ENCODE data around the gene DNAL4.
"Not testable (repeated sequence)": the region's sequence is repeated elsewhere in the genome, so short reads cannot be mapped to it uniquely, and the experiment has no call there.

The DNAL4 gene

DNA sequence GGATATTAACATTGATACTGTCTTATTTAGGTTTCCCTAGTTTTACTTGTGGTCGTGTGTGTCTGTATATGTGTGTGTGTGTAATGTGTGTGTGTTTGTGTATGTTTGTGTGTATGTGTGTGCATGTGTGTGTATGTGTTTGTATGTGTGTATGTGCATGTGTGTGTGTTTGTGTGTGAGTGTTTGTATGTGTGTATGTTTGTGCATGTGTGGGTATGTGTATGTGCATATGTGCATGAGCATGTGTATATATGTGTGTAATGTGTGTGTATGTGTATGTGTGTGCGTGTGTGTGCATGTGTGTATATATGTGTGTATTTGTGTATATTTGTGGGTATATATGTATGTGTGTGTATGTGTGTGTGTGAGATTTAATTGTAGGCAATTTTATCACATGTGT is 17.3 kb upstream of the DNAL4 start:
- Histone ChIP-seq H3K27me3 (no peaks in the 10 kb centered on the region), H3K9me3 (peaks cover 2% of the 10 kb centered on the region; the same call in 1 of the 2 replicates), H3K4me1 (peaks cover 2% of the 10 kb centered on the region; the same call in 1 of the 2 replicates), H3K4me3 (ENCODE audit: low read depth, low read length) (no peak overlapping the region), H3K36me3 (no peaks in the 10 kb centered on the region)
- DNase-seq: no peak
- TF ChIP-seq, protein P1, sequence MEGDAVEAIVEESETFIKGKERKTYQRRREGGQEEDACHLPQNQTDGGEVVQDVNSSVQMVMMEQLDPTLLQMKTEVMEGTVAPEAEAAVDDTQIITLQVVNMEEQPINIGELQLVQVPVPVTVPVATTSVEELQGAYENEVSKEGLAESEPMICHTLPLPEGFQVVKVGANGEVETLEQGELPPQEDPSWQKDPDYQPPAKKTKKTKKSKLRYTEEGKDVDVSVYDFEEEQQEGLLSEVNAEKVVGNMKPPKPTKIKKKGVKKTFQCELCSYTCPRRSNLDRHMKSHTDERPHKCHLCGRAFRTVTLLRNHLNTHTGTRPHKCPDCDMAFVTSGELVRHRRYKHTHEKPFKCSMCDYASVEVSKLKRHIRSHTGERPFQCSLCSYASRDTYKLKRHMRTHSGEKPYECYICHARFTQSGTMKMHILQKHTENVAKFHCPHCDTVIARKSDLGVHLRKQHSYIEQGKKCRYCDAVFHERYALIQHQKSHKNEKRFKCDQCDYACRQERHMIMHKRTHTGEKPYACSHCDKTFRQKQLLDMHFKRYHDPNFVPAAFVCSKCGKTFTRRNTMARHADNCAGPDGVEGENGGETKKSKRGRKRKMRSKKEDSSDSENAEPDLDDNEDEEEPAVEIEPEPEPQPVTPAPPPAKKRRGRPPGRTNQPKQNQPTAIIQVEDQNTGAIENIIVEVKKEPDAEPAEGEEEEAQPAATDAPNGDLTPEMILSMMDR (IDR thresholded peaks at IDR 0.05; ENCODE audit: low read depth, low read length): no peak

DNA sequence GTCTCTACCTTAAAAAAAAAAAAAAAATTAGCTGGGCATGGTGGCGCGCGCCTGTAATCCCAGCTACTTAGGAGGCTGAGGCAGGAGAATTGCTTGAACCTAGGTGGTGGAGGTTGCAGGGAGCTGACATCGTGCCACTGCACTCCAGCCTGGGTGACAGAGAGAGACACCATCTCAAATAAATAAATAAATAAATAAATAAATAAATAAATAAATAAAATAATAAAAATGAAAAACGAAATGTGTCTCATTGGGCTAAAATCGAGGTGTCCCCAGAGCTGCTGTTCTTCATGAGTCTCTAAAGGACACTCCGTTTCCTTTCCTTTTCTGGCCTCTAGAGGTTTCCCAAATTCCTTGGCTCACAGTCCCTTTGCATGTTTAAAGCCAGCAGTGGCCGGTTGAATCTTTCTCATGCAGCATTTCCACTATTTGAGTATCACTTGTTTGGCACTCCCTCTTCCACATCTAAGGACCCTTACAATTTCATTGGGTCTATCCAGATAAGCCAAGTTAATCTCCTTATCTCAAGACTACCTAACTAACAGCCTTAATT is 11.2 kb upstream of the DNAL4 start:
- not testable (repeated sequence) for H3K27me3 ChIP-seq; DNase-seq; H3K4me3 ChIP-seq (ENCODE audit: low read depth, low read length); H3K4me1 ChIP-seq; H3K9me3 ChIP-seq; H3K36me3 ChIP-seq

DNA sequence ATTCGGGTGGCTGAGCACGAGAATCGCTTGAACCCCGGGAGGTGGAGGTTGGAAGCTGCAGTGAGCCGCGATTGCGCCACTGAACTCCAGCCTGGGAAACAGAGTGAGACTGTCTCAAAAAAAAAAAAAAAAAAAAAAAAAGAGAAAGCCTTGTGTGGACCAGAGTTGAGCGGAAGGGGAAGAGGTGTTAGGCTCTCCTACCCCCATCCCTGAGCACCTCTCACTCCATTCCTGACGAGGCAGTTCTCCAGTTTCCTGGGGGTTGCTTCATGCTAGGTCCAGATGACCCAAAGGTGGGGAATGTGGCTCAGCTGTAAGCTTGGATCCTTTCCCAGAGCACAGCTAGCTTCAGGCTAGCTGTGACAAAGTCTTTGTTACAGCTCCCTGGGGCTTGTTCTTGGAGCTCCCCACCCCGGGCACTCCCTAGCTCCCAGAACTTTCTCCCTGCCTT is 8.8 kb upstream of the DNAL4 start:
- Histone ChIP-seq H3K27me3 (no peaks in the 10 kb centered on the region), H3K9me3 (no peaks in the 10 kb centered on the region; the same call in 1 of the 2 replicates), H3K36me3 (no peaks in the 10 kb centered on the region), H3K4me1 (no peaks in the 10 kb centered on the region), H3K4me3 (ENCODE audit: low read depth, low read length) (no peak overlapping the region)
- TF ChIP-seq, protein P1 (IDR thresholded peaks at IDR 0.05; ENCODE audit: low read depth, low read length): no peak
- no peak for DNase-seq

DNA sequence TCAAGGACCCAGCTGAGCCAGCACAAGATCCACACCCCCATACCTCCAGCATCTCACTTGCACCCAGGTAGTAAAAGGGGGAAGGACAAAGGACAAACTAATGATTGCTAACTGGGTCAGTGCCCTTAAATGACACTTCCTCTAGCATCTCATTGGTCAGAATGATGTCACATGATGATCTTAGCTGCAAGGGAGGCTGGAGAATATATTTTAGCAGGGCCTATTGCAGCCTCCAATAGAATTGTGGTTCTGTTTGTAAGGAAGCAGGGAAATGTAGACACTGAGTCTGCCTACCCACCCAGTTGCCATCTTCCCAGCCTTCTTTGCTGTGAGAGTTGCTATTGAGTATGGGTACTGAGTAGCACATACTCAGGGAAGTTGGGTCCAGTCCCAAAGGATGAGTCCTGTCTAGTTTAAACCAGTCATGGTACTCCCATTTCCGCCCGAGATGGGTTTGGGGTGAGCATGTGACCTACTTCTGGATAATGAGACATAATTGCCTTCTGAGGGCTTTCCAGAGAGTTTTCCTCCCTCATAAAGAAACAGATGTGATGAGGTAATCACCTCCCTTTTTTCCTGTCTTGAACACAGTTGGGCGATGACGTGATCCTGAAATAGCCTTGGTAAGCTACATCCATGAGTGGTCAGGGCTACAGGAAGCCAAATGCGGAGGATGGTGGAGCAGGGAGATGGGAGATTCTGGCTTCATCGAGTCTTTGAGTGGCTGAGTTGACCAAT is 5.5 kb upstream of the DNAL4 start:
- Histone ChIP-seq H3K9me3 (no peaks in the 10 kb centered on the region; the same call in 1 of the 2 replicates), H3K36me3 (no peaks in the 10 kb centered on the region), H3K4me1 (peaks cover 3% of the 10 kb centered on the region; the same call in 1 of the 2 replicates), H3K4me3 (ENCODE audit: low read depth, low read length) (no peak overlapping the region), H3K27me3 (peaks cover 2% of the 10 kb centered on the region; the same call in 1 of the 2 replicates)
- TF ChIP-seq, protein P1 (IDR thresholded peaks at IDR 0.05; ENCODE audit: low read depth, low read length): no peak
- no peak for DNase-seq

DNA sequence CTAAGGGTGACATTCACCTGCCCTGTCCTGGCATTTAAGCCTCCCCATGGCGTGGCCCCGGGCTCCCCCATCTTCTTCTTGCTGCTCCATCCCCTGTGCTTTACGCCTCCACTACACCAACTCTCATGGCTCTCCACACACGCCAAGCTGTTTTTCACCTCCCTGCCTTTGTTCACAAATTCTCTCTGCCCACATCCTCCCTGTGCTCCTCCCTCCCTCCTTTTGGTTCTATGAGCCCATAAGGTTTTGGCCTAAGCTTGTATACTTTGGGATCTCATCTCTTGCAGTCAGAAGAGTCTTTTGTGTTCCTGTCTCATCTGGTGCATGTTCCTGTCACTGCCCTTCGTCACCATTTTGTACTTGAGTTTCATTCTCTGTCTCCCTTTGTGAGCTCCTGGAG is 4.6 kb upstream of the DNAL4 start:
- Histone ChIP-seq H3K9me3 (no peaks in the 10 kb centered on the region; the same call in 1 of the 2 replicates), H3K4me3 (ENCODE audit: low read depth, low read length) (no peak overlapping the region), H3K4me1 (peaks cover 6% of the 10 kb centered on the region; the same call in 1 of the 2 replicates), H3K27me3 (peaks cover 2% of the 10 kb centered on the region; the same call in 1 of the 2 replicates), H3K36me3 (no peaks in the 10 kb centered on the region)
- DNase-seq: no peak
- TF ChIP-seq, protein P1 (IDR thresholded peaks at IDR 0.05; ENCODE audit: low read depth, low read length): no peak

DNA sequence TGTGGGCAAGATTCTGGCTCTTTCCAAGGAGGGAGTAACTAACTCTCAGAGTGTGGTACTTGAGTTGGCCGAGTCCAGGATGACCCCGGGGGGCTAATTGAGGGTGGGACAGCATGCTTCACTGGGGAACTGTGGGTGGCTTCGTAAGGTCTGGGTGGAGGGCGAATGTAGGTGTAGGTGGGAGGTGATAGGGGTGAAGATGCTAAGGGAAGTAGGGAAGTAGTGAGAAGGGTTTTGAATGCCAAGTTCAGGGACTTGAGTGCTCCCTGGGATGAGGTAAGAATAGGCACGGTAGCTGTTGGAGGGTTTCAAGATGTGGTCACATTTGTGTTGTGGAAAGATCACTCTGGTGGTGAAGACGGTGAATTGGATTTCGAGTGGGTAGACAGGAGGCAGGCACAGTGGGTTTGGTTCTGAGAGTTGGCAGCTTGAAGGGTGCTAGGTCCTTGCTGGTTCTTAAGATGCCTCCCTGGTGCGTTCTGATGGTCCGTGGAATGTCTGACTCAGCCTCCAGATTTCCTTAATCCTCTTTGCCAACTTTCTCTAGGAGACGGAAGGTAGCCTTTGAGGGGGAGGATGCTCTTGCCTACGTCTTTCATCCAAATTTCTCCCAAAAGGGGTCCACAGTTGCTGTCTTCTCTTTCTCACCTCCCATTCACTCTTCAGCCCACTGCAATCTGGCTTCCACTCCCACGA is 2.5 kb upstream of the DNAL4 start:
- no peak overlapping the region for H3K4me3 ChIP-seq (ENCODE audit: low read depth, low read length)
- peaks cover 2% of the 10 kb centered on the region; the same call in 1 of the 2 replicates for H3K27me3 ChIP-seq
- H3K9me3 ChIP-seq: no peaks in the 10 kb centered on the region; the same call in 1 of the 2 replicates
- H3K4me1 ChIP-seq: peaks cover 6% of the 10 kb centered on the region; the same call in 1 of the 2 replicates
- TF ChIP-seq, protein P1 (IDR thresholded peaks at IDR 0.05; ENCODE audit: low read depth, low read length): no peak
- H3K36me3 ChIP-seq: no peaks in the 10 kb centered on the region
- DNase-seq: no peak

Data from BE2C (cell line).